ENCODE results near the gene CADM4. TPM values are rescaled to one million over a fixed set of nuclear protein-coding genes. Genes with fewer than 3 reads are reported as not detected.
"Not testable (repeated sequence)": the region's sequence is repeated elsewhere in the genome, so short reads cannot be mapped to it uniquely, and the experiment has no call there.

The CADM4 gene
- total RNA-seq, 2 experiments from 2014 or later = 0.36 to 0.43 TPM

- no peaks in the 10 kb centered on the region for H3K9me3 Mint-ChIP-seq
- H3K27me3 Mint-ChIP-seq = no peaks in the 10 kb centered on the region
- no peak for ATAC-seq (ENCODE audit: low read depth)
- POLR2A ChIA-PET = interaction anchor here (0.6 kb wide), 1 partner anchor 147 kb away, joined by 6 read pairs; no protein-coding TSS in a partner anchor
- H3K4me3 Mint-ChIP-seq = no peak overlapping the region
- no peak for DNase-seq
- H3K36me3 Mint-ChIP-seq = no peaks in the 10 kb centered on the region
- peaks cover 4% of the 10 kb centered on the region for H3K4me1 Mint-ChIP-seq
- H3K27ac Mint-ChIP-seq = no peak overlapping the region
These were observed 33.6 kb downstream of the CADM4 start for GRCh38 chr19:43605875-43606568.

GRCh38 chr19:43600326-43600725, 39.3 kb downstream of the CADM4 start:
- H3K36me3 Mint-ChIP-seq; H3K27me3 Mint-ChIP-seq; DNase-seq; H3K9me3 Mint-ChIP-seq; H3K27ac Mint-ChIP-seq; ATAC-seq (ENCODE audit: low read depth); H3K4me3 Mint-ChIP-seq; POLR2A ChIA-PET: not testable (repeated sequence)
- H3K4me1 Mint-ChIP-seq = peaks cover 25% of the 10 kb centered on the region

- no peaks in the 10 kb centered on the region for H3K36me3 Mint-ChIP-seq
- POLR2A ChIA-PET = no interaction called here
- H3K27ac Mint-ChIP-seq = no peak overlapping the region
- DNase-seq (no peak), ATAC-seq (ENCODE audit: low read depth) (no peak)
- peaks cover 26% of the 10 kb centered on the region for H3K4me1 Mint-ChIP-seq
- no peaks in the 10 kb centered on the region for H3K27me3 Mint-ChIP-seq
- H3K9me3 Mint-ChIP-seq = no peaks in the 10 kb centered on the region
- no peak overlapping the region for H3K4me3 Mint-ChIP-seq
These were observed 39.9 kb downstream of the CADM4 start for GRCh38 chr19:43599635-43600295.

- no peak for ATAC-seq (ENCODE audit: low read depth)
- POLR2A ChIA-PET = no interaction called here
- Mint-ChIP-seq H3K9me3 (no peaks in the 10 kb centered on the region), H3K27ac (no peak overlapping the region), H3K27me3 (no peaks in the 10 kb centered on the region), H3K4me3 (no peak overlapping the region), H3K36me3 (no peaks in the 10 kb centered on the region), H3K4me1 (peaks cover 30% of the 10 kb centered on the region)
- no peak for DNase-seq
These were observed 41.0 kb downstream of the CADM4 start for GRCh38 chr19:43598445-43599240.

- POLR2A ChIA-PET = interaction anchor here (0.6 to 4.4 kb wide), 3 partner anchors 20 to 42 kb away, joined by 5 to 45 read pairs (median 30); partner anchors contain the start of genes PINLYP and XRCC1
- peak overlapping the region; percentile 94 for H3K4me3 Mint-ChIP-seq
- H3K27ac Mint-ChIP-seq = peak overlapping the region; percentile 97
- no peaks in the 10 kb centered on the region for H3K27me3 Mint-ChIP-seq
- peaks cover 33% of the 10 kb centered on the region for H3K4me1 Mint-ChIP-seq
- DNase-seq (no peak), ATAC-seq (ENCODE audit: low read depth) (no peak)
- no peaks in the 10 kb centered on the region for H3K9me3 Mint-ChIP-seq
- H3K36me3 Mint-ChIP-seq = peaks cover 2% of the 10 kb centered on the region
These were observed 41.8 kb downstream of the CADM4 start for GRCh38 chr19:43597876-43598275.

- Mint-ChIP-seq H3K27ac (peak overlapping the region; percentile 97), H3K4me1 (peaks cover 33% of the 10 kb centered on the region), H3K36me3 (peaks cover 2% of the 10 kb centered on the region), H3K4me3 (peak overlapping the region; percentile 94), H3K9me3 (no peaks in the 10 kb centered on the region), H3K27me3 (no peaks in the 10 kb centered on the region)
- POLR2A ChIA-PET = interaction anchor here (0.6 to 4.4 kb wide), 9 partner anchors 20 to 157 kb away, joined by 4 to 45 read pairs (median 6); partner anchors contain the start of genes PINLYP, SMG9, XRCC1 and ZNF428
- no peak for ATAC-seq (ENCODE audit: low read depth)
- no peak for DNase-seq
These were observed 42.7 kb downstream of the CADM4 start for GRCh38 chr19:43596842-43597461.

GRCh38 chr19:43595999-43596841, 43.4 kb downstream of the CADM4 start, which contains the start of the genes IRGQ and ZNF576:
IRGQ (minus strand) TSS chr19:43596134; CDS start chr19:43595338, 796 bp downstream.
ZNF576 (plus strand) TSS chr19:43596595; CDS start chr19:43597109, 514 bp downstream.
- no peaks in the 10 kb centered on the region for H3K27me3 Mint-ChIP-seq
- peak within 1 kb of the TSS; percentile 97 for H3K27ac Mint-ChIP-seq
- H3K4me3 Mint-ChIP-seq = peak within 1 kb of the TSS; percentile 94
- DNase-seq = peak; percentile 100
- peak; percentile 86 for ATAC-seq (ENCODE audit: low read depth)
- H3K9me3 Mint-ChIP-seq = no peaks in the 10 kb centered on the region
- POLR2A ChIA-PET = interaction anchor here (0.6 to 4.4 kb wide), 12 partner anchors 16 to 158 kb away, joined by 3 to 45 read pairs (median 8); partner anchors contain the start of genes PINLYP, SMG9, XRCC1 and ZNF428
- peaks cover 2% of the 10 kb centered on the region for H3K36me3 Mint-ChIP-seq
- H3K4me1 Mint-ChIP-seq = peaks cover 33% of the 10 kb centered on the region

- H3K4me3 Mint-ChIP-seq = peak overlapping the region; percentile 94
- DNase-seq = no peak
- POLR2A ChIA-PET = interaction anchor here (0.6 to 4.4 kb wide), 17 partner anchors 15 to 189 kb away, joined by 3 to 45 read pairs (median 5); partner anchors contain the start of genes PINLYP, SMG9, XRCC1 and ZNF428
- no peaks in the 10 kb centered on the region for H3K9me3 Mint-ChIP-seq
- peak; percentile 8 for ATAC-seq (ENCODE audit: low read depth)
- H3K27ac Mint-ChIP-seq = peak overlapping the region; percentile 97
- no peaks in the 10 kb centered on the region for H3K27me3 Mint-ChIP-seq
- H3K4me1 Mint-ChIP-seq = peaks cover 37% of the 10 kb centered on the region
- peaks cover 6% of the 10 kb centered on the region for H3K36me3 Mint-ChIP-seq
These were observed 44.0 kb downstream of the CADM4 start for GRCh38 chr19:43595605-43595998.

GRCh38 chr19:43594710-43595604, 44.7 kb downstream of the CADM4 start:
- POLR2A ChIA-PET = interaction anchor here (0.6 to 4.4 kb wide), 21 partner anchors 11 to 585 kb away, joined by 3 to 45 read pairs (median 4); partner anchors contain the start of genes PHLDB3, PINLYP, XRCC1 and ZNF428
- Mint-ChIP-seq H3K27me3 (no peaks in the 10 kb centered on the region), H3K27ac (peak overlapping the region; percentile 97), H3K36me3 (peaks cover 6% of the 10 kb centered on the region), H3K4me3 (peak overlapping the region; percentile 94), H3K9me3 (no peaks in the 10 kb centered on the region), H3K4me1 (peaks cover 39% of the 10 kb centered on the region)
- ATAC-seq (ENCODE audit: low read depth) (peak; percentile 55), DNase-seq (peak; percentile 84)

GRCh38 chr19:43594081-43594697, 45.5 kb downstream of the CADM4 start:
- DNase-seq (no peak), ATAC-seq (ENCODE audit: low read depth) (no peak)
- peaks cover 44% of the 10 kb centered on the region for H3K4me1 Mint-ChIP-seq
- POLR2A ChIA-PET = interaction anchor here (0.6 to 4.4 kb wide), 19 partner anchors 10 to 586 kb away, joined by 3 to 45 read pairs (median 4); partner anchors contain the start of genes PHLDB3, PINLYP, XRCC1 and ZNF575
- no peaks in the 10 kb centered on the region for H3K9me3 Mint-ChIP-seq
- H3K4me3 Mint-ChIP-seq = peak overlapping the region; percentile 59
- peak overlapping the region; percentile 28 for H3K27ac Mint-ChIP-seq
- H3K36me3 Mint-ChIP-seq = peaks cover 8% of the 10 kb centered on the region
- H3K27me3 Mint-ChIP-seq = no peaks in the 10 kb centered on the region
